ENCODE data around the gene PREPL.
"Not testable (repeated sequence)": the region's sequence is repeated elsewhere in the genome, so short reads cannot be mapped to it uniquely, and the experiment has no call there.

The PREPL gene

DNA sequence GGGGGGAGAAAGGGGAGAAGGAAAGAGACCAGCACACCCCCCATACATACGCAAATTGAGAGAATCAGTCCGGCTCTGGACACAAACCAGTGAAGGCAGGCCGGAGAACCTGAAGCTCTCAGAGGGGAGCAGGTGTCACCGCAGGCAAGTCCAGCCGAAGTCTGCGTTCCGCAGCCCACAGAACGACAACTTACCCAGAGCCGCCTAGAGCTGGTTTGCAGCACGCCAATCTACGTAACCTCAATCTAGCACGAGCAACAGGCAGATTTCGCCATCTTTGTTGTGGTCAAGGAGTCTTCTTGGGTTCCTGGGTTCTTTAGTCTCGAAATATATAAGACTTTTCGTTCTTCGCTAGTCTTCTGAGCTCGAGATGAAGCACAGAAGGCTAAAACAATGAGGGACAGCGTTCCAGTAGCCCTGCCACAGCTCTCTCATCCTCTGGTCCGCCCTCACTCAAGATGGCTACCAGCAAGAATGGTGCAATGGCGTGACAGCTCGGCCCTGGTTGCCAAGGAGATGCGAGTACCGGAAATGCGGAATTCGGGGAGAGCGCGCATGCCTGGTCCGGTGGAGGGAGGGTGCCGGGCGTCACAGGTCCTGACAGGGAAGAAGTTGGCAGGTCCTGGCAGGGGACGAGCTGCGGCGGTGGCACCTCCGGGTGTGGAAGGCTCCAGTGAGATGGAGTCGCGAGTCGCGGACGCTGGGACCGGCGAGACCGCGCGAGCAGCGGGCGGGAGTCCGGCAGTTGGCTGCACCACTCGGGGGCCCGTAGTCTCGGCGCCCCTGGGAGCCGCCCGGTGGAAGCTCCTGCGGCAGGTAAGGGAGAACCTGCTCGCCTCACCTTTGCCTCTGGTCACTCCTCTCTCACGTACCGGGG lies at the start of gene PREPL, which contains the start of gene CAMKMT:
TSS of gene PREPL (minus strand) at position 165 of the 877 bp plus-strand sequence. CDS start 15,152 bp downstream, outside the sequence.
TSS of gene CAMKMT (plus strand) at position 618 of the 877 bp plus-strand sequence.
- Mint-ChIP-seq H3K4me1 (ENCODE audit: low read depth) (peaks cover 32% of the 10 kb centered on the region), H3K4me3 (peak within 1 kb of the TSS; percentile 98), H3K9me3 (no peaks in the 10 kb centered on the region), H3K36me3 (ENCODE audit: low read depth) (peaks cover 7% of the 10 kb centered on the region), H3K27ac (peak within 1 kb of the TSS; percentile 99), H3K27me3 (ENCODE audit: low read depth) (no peaks in the 10 kb centered on the region)
- DNase-seq (ENCODE audit: low spot score), result peak; percentile 97

GRCh38 chr2:44398243-44398897 lies 37.1 kb upstream of the PREPL start:
- Mint-ChIP-seq H3K36me3 (ENCODE audit: low read depth) (no peaks in the 10 kb centered on the region), H3K9me3 (no peaks in the 10 kb centered on the region), H3K27ac (no peak overlapping the region), H3K4me1 (ENCODE audit: low read depth) (no peaks in the 10 kb centered on the region), H3K27me3 (ENCODE audit: low read depth) (no peaks in the 10 kb centered on the region), H3K4me3 (no peak overlapping the region)
- no peak for DNase-seq (ENCODE audit: low spot score)

DNA sequence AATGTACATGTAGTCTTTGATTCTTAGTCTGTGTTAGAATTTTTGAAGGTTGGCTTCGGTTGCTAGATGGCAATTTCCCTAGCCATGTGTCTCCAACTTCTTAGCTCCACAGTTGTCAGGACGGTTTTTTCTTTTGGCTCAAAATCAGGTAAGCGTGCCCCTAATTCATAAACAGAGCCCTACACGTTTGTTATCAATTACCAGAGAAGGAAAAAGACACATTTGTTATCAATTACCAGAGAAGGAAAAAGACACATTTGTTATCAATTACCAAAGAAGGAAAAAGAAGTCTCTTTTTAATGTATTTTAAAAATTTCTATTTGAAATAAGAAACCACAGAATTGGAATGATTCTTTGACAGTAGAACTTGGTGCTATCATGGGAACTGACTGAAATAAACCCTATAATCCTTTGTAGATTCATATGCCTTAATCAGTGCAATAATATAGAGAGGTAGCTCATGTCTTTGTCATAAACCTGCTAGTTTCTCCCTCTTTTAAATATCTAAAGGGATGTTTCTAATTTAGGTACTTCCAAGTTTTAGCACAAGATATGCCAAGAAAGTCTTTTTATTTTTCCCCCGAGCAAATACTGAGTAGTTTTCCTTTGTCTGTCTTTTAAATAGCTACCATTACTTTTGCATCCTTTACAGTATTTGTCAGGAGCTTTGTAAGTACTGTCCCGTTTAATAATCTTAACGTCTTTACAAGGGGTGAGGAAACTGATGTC lies 36.3 kb upstream of the PREPL start:
- H3K27ac Mint-ChIP-seq, result no peak overlapping the region
- no peak for DNase-seq (ENCODE audit: low spot score)
- H3K36me3 Mint-ChIP-seq (ENCODE audit: low read depth), result no peaks in the 10 kb centered on the region
- no peaks in the 10 kb centered on the region for H3K27me3 Mint-ChIP-seq (ENCODE audit: low read depth)
- no peaks in the 10 kb centered on the region for H3K4me1 Mint-ChIP-seq (ENCODE audit: low read depth)
- H3K4me3 Mint-ChIP-seq, result no peak overlapping the region
- H3K9me3 Mint-ChIP-seq, result no peaks in the 10 kb centered on the region

- Mint-ChIP-seq H3K36me3 (ENCODE audit: low read depth) (no peaks in the 10 kb centered on the region), H3K4me3 (no peak overlapping the region), H3K4me1 (ENCODE audit: low read depth) (no peaks in the 10 kb centered on the region), H3K27ac (no peak overlapping the region), H3K9me3 (no peaks in the 10 kb centered on the region), H3K27me3 (ENCODE audit: low read depth) (no peaks in the 10 kb centered on the region)
- DNase-seq (ENCODE audit: low spot score), result no peak
Observed at GRCh38 chr2:44392338-44392943, 31.1 kb upstream of the PREPL start.

- no peaks in the 10 kb centered on the region for H3K27me3 Mint-ChIP-seq (ENCODE audit: low read depth)
- H3K9me3 Mint-ChIP-seq, result peaks cover 8% of the 10 kb centered on the region
- peaks cover 3% of the 10 kb centered on the region for H3K36me3 Mint-ChIP-seq (ENCODE audit: low read depth)
- H3K27ac Mint-ChIP-seq, result no peak overlapping the region
- peaks cover 5% of the 10 kb centered on the region for H3K4me1 Mint-ChIP-seq (ENCODE audit: low read depth)
- H3K4me3 Mint-ChIP-seq, result no peak overlapping the region
- no peak for DNase-seq (ENCODE audit: low spot score)
Observed at GRCh38 chr2:44389895-44390294, 28.6 kb upstream of the PREPL start.

GRCh38 chr2:44388877-44389276 lies 27.6 kb upstream of the PREPL start:
- no peak overlapping the region for H3K27ac Mint-ChIP-seq
- peaks cover 12% of the 10 kb centered on the region for H3K36me3 Mint-ChIP-seq (ENCODE audit: low read depth)
- H3K9me3 Mint-ChIP-seq, result peaks cover 16% of the 10 kb centered on the region
- no peak overlapping the region for H3K4me3 Mint-ChIP-seq
- no peaks in the 10 kb centered on the region for H3K27me3 Mint-ChIP-seq (ENCODE audit: low read depth)
- DNase-seq (ENCODE audit: low spot score), result no peak
- H3K4me1 Mint-ChIP-seq (ENCODE audit: low read depth), result peaks cover 5% of the 10 kb centered on the region

- H3K9me3 Mint-ChIP-seq, result peaks cover 16% of the 10 kb centered on the region
- H3K27me3 Mint-ChIP-seq (ENCODE audit: low read depth); H3K27ac Mint-ChIP-seq; H3K4me3 Mint-ChIP-seq; H3K4me1 Mint-ChIP-seq (ENCODE audit: low read depth); DNase-seq (ENCODE audit: low spot score): not testable (repeated sequence)
- H3K36me3 Mint-ChIP-seq (ENCODE audit: low read depth), result peaks cover 19% of the 10 kb centered on the region
Observed at GRCh38 chr2:44385226-44385625, 23.9 kb upstream of the PREPL start.

GRCh38 chr2:44377486-44377885 lies 16.2 kb upstream of the PREPL start:
- Mint-ChIP-seq H3K4me1 (ENCODE audit: low read depth) (peaks cover 3% of the 10 kb centered on the region), H3K9me3 (no peaks in the 10 kb centered on the region), H3K27me3 (ENCODE audit: low read depth) (no peaks in the 10 kb centered on the region), H3K27ac (no peak overlapping the region), H3K36me3 (ENCODE audit: low read depth) (peaks cover 8% of the 10 kb centered on the region), H3K4me3 (no peak overlapping the region)
- DNase-seq (ENCODE audit: low spot score), result no peak

DNA sequence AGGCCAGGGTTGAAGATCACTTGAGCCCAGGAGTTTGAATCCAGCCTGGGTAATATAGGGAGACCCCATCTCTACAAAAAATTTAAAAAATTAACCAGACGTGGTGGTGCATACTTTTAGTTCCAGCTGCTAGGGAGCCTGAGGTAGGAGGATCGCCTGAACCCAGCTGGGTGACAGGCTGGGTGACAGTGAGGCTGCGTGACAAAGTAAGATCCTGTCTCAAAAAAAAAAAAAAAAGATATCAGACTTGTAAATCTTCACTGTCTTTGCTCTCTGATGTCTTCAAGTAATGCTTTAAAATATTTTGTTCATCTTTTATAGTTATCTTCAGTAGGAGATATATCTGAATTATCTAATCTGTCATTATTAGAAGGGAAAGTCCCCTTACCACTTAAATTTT lies 11.0 kb upstream of the PREPL start:
- no peaks in the 10 kb centered on the region for H3K9me3 Mint-ChIP-seq
- peaks cover 7% of the 10 kb centered on the region for H3K36me3 Mint-ChIP-seq (ENCODE audit: low read depth)
- no peak overlapping the region for H3K27ac Mint-ChIP-seq
- no peaks in the 10 kb centered on the region for H3K27me3 Mint-ChIP-seq (ENCODE audit: low read depth)
- H3K4me3 Mint-ChIP-seq, result no peak overlapping the region
- DNase-seq (ENCODE audit: low spot score), result no peak
- peaks cover 11% of the 10 kb centered on the region for H3K4me1 Mint-ChIP-seq (ENCODE audit: low read depth)

DNA sequence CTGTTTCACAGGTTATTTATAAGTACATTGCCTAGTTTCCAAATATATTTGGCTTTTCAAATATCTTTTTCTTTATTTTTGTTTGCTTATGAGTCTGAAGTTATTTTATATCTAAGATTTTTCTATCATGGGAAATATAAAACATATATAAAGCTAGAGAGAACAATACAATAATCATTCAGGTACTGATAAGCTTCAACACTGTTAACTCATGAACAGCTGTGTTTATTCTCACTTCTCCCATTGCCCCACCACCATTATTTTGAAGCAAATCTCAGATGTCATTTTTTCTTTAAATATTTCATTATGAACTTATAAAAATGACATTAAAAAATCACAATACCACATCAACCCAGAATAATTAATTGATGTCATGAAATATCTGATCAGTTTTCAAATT lies 10.2 kb upstream of the PREPL start:
- peaks cover 11% of the 10 kb centered on the region for H3K4me1 Mint-ChIP-seq (ENCODE audit: low read depth)
- no peak overlapping the region for H3K27ac Mint-ChIP-seq
- peaks cover 6% of the 10 kb centered on the region for H3K36me3 Mint-ChIP-seq (ENCODE audit: low read depth)
- H3K4me3 Mint-ChIP-seq, result no peak overlapping the region
- no peaks in the 10 kb centered on the region for H3K9me3 Mint-ChIP-seq
- DNase-seq (ENCODE audit: low spot score), result no peak
- no peaks in the 10 kb centered on the region for H3K27me3 Mint-ChIP-seq (ENCODE audit: low read depth)

DNA sequence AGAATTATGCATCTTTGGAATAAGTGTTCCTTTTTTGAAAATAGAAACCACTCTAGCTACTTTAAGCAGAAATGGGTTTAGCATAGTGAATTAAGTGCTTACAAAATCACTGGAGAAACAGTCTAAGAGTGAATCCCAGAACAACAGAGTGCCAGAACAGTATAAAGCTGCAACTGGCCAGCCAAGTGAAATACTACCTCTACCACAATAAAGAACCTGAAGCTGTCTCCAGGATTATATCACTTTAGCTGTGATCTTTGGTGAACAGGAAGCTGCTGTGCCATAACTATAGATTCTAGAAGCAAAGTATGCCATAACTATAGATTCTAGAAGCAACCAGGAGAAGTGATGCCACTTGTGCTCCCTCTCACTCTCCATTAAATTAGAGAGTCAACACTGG lies 8.1 kb upstream of the PREPL start:
- H3K36me3 Mint-ChIP-seq (ENCODE audit: low read depth), result peaks cover 11% of the 10 kb centered on the region
- H3K27ac Mint-ChIP-seq, result no peak overlapping the region
- no peak for DNase-seq (ENCODE audit: low spot score)
- no peak overlapping the region for H3K4me3 Mint-ChIP-seq
- peaks cover 13% of the 10 kb centered on the region for H3K4me1 Mint-ChIP-seq (ENCODE audit: low read depth)
- no peaks in the 10 kb centered on the region for H3K9me3 Mint-ChIP-seq
- no peaks in the 10 kb centered on the region for H3K27me3 Mint-ChIP-seq (ENCODE audit: low read depth)

DNA sequence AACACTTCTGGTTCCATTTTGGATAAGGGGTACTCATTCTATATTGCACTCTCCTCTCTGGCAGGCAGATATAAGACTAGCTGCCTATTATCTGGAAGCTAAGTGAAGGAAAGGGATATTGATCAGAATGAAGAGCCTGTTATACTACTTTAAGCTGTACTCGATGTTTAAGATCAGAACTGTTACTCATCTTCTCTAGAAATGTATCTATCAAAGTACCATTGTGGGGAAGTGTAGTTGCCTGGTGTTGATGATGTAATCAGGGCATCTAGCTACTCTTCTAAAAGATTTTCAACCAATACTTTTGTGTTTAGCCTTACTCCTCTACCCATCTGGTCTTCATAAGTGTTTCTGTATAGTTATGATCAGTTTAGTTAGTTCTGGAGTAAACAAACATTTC lies 6.3 kb upstream of the PREPL start:
- peaks cover 20% of the 10 kb centered on the region for H3K4me1 Mint-ChIP-seq (ENCODE audit: low read depth)
- no peak overlapping the region for H3K4me3 Mint-ChIP-seq
- no peak overlapping the region for H3K27ac Mint-ChIP-seq
- H3K9me3 Mint-ChIP-seq, result no peaks in the 10 kb centered on the region
- peaks cover 9% of the 10 kb centered on the region for H3K36me3 Mint-ChIP-seq (ENCODE audit: low read depth)
- no peaks in the 10 kb centered on the region for H3K27me3 Mint-ChIP-seq (ENCODE audit: low read depth)
- DNase-seq (ENCODE audit: low spot score), result no peak

DNA sequence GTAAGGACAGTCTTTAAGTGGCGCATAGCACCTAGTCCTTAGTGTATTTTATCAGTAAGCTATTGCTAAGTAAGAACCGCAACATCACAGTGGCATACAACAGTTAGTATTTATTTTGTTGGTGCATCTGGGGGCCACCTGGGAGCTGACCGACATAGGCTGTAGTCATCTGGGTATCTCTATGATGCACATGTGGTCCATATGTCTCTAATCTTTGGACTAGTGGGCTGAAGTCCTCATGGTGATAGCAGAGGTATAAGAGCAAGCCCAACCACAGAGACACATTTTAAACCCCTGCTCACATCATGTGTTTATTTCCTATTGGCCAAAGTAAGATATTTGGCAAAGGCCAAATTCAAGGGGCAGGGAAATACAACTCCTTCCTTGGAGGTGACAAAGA lies 3.3 kb upstream of the PREPL start:
- no peaks in the 10 kb centered on the region for H3K9me3 Mint-ChIP-seq
- peaks cover 9% of the 10 kb centered on the region for H3K36me3 Mint-ChIP-seq (ENCODE audit: low read depth)
- H3K4me3 Mint-ChIP-seq, result peak overlapping the region; percentile 23
- DNase-seq (ENCODE audit: low spot score), result no peak
- H3K4me1 Mint-ChIP-seq (ENCODE audit: low read depth), result peaks cover 29% of the 10 kb centered on the region
- H3K27me3 Mint-ChIP-seq (ENCODE audit: low read depth), result no peaks in the 10 kb centered on the region
- no peak overlapping the region for H3K27ac Mint-ChIP-seq
